Stimulated activated CD4-positive, alpha-beta T cell treated with anti-CD3 and anti-CD28 coated beads, Interleukin-1b, Interleukin-23, amount 100 ng/mL, for 24 hours (primary cell): ENCODE measurements around the gene TNRC18.
"Not testable (repeated sequence)": the region's sequence is repeated elsewhere in the genome, so short reads cannot be mapped to it uniquely, and the experiment has no call there.

Experiments
- DNase-seq, 4 experiments: peaks; one replicate each; pipeline ENCODE4 v3.0.0-alpha.2; 2020; ENCODE audit warnings: low read depth in 4 of 4, low spot score in 1 of 4

TNRC18 gene

GRCh38 chr7:5323800-5324781 is 99.5 kb downstream of the TNRC18 start:
- not testable (repeated sequence) for DNase-seq

GRCh38 chr7:5322621-5323410 is 100.8 kb downstream of the TNRC18 start:
- DNase-seq: no peak

- no peak for DNase-seq
These were observed 102.7 kb downstream of the TNRC18 start for GRCh38 chr7:5320802-5321396.

- no peak for DNase-seq
These were observed 103.2 kb downstream of the TNRC18 start for GRCh38 chr7:5320391-5320790.

GRCh38 chr7:5318613-5319012 is 105.0 kb downstream of the TNRC18 start:
- not testable (repeated sequence) for DNase-seq

- DNase-seq: no peak
These were observed 107.9 kb downstream of the TNRC18 start for GRCh38 chr7:5315761-5316160.

GRCh38 chr7:5314864-5315263 is 108.8 kb downstream of the TNRC18 start:
- DNase-seq: no peak

- not testable (repeated sequence) for DNase-seq
These were observed 110.4 kb downstream of the TNRC18 start for GRCh38 chr7:5313076-5313885.

GRCh38 chr7:5312276-5313070 is 111.2 kb downstream of the TNRC18 start:
- DNase-seq: not testable (repeated sequence)

- no peak for DNase-seq
These were observed 112.7 kb downstream of the TNRC18 start for GRCh38 chr7:5310822-5311405.

GRCh38 chr7:5309146-5309545 is 114.5 kb downstream of the TNRC18 start:
- DNase-seq: no peak

- not testable (repeated sequence) for DNase-seq
These were observed 116.2 kb downstream of the TNRC18 start for GRCh38 chr7:5307221-5308142.

GRCh38 chr7:5305050-5305449 is 118.6 kb downstream of the TNRC18 start:
- DNase-seq: not testable (repeated sequence)

GRCh38 chr7:5303591-5304505 is 119.8 kb downstream of the TNRC18 start:
- no peak for DNase-seq

GRCh38 chr7:5303061-5303460 is 120.6 kb downstream of the TNRC18 start:
- no peak for DNase-seq

- no peak for DNase-seq
These were observed 121.1 kb downstream of the TNRC18 start for GRCh38 chr7:5302577-5302976.

- no peak for DNase-seq
These were observed 123.3 kb downstream of the TNRC18 start for GRCh38 chr7:5300366-5300765.
